Omental fat pad (tissue), 4 donors: ENCODE measurements around the gene GRIN2D. TPM values are rescaled to one million over a fixed set of nuclear protein-coding genes. Genes with fewer than 3 reads are reported as not detected.

Experiments used
- ATAC-seq: fragments of 150-250 bp; one replicate; pipeline ENCODE4 v1.9.1; 2016; ENCODE audit warnings: mild to moderate bottlenecking, moderate library complexity; ENCODE audit not compliant: low FRiP score
- DNase-seq: peaks from one replicate; pipeline ENCODE4 v3.0.0-alpha.2; 2019; ENCODE audit warnings: low spot score
- CTCF ChIP-seq, 3 donors: fragments of 450-650 bp; IDR thresholded peaks; one replicate each; pipeline ENCODE4 v1.5.1; 2016 to 2017; ENCODE audit warnings: antibody characterized with exemption in 3 of 3, mild to moderate bottlenecking in 3 of 3, moderate library complexity in 2 of 3
- total RNA-seq, 4 donors: library from RNA; depleted of rRNA; stranded (reverse); fragments of >200 nt; gene quantifications; one replicate each; pipeline ENCODE4 v1.1.0, GENCODE V29; 2016

Gene GRIN2D
- total RNA-seq, 4 donors from 2014 or later: 0.12 to 0.63 (median 0.33) TPM

GRCh38 chr19:48353677-48354076, 39.8 kb upstream of the GRIN2D start:
- DNase-seq: no peak
- no peak for TF ChIP-seq CTCF (IDR thresholded peaks at IDR 0.05)
- ATAC-seq: no peak

- ATAC-seq: no peak
- TF ChIP-seq CTCF (IDR thresholded peaks at IDR 0.05): no peak
Measured at GRCh38 chr19:48354332-48354992, 39.0 kb upstream of the GRIN2D start.

GRCh38 chr19:48355365-48355954, 38.0 kb upstream of the GRIN2D start:
- DNase-seq (no peak), ATAC-seq (no peak)
- no peak for TF ChIP-seq CTCF (IDR thresholded peaks at IDR 0.05)

More at GRCh38 chr19:48354332-48354992, 39.0 kb upstream of the GRIN2D start:
- no peak for DNase-seq

- TF ChIP-seq CTCF (IDR thresholded peaks at IDR 0.05): no peak
- ATAC-seq: no peak
- no peak for DNase-seq
Measured at GRCh38 chr19:48359123-48359522, 34.3 kb upstream of the GRIN2D start.

GRCh38 chr19:48361912-48362311, 31.6 kb upstream of the GRIN2D start:
- DNase-seq: no peak
- no peak for TF ChIP-seq CTCF (IDR thresholded peaks at IDR 0.05)
- ATAC-seq: no peak

GRCh38 chr19:48362716-48363499, 30.6 kb upstream of the GRIN2D start:
- ATAC-seq: peak; percentile 92
- no peak for TF ChIP-seq CTCF (IDR thresholded peaks at IDR 0.05)
- peak; percentile 87 for DNase-seq
